H9 (cell line): ENCODE data around the gene SH2D6. TPM values are rescaled to one million over a fixed set of nuclear protein-coding genes. Genes with fewer than 3 reads are reported as not detected.

ENCODE experiments used
- DNase-seq: peaks from one replicate; pipeline ENCODE4 v3.0.0-alpha.2; 2017
- H2AFZ ChIP-seq: one replicate; pipeline ENCODE4 v1.6.1; 2013; ENCODE audit warnings: mild to moderate bottlenecking, low read length, control low read depth, moderate library complexity
- H2AK5ac ChIP-seq: 2 replicates; pipeline ENCODE4 v1.6.1; 2013; ENCODE audit warnings: low read length, control low read depth, mixed read lengths; ENCODE audit not compliant: insufficient read length
- H2BK120ac ChIP-seq: one replicate; pipeline ENCODE4 v1.6.1; 2013; ENCODE audit warnings: low read depth, mild to moderate bottlenecking, low read length, control low read depth, inconsistent platforms; ENCODE audit not compliant: poor library complexity, severe bottlenecking
- H2BK12ac ChIP-seq: 2 replicates; pipeline ENCODE4 v1.6.1; 2013; ENCODE audit warnings: low read length, control low read depth, mixed read lengths, low read depth; ENCODE audit not compliant: insufficient read length
- H2BK15ac ChIP-seq: 2 replicates; pipeline ENCODE4 v1.6.1; 2013; ENCODE audit warnings: low read depth, low read length, control low read depth
- H2BK20ac ChIP-seq: one replicate; pipeline ENCODE4 v1.6.1; 2013; ENCODE audit warnings: low read depth, mild to moderate bottlenecking, low read length, control low read depth, inconsistent platforms; ENCODE audit not compliant: poor library complexity, severe bottlenecking
- H2BK5ac ChIP-seq: 2 replicates; pipeline ENCODE4 v1.6.1; 2013; ENCODE audit warnings: low read length, control low read depth, mixed read lengths; ENCODE audit not compliant: insufficient read length
- H3K14ac ChIP-seq: 2 replicates; pipeline ENCODE4 v1.6.1; 2013; ENCODE audit warnings: low read length, control low read depth; ENCODE audit not compliant: insufficient read depth
- H3K18ac ChIP-seq: 2 replicates; pipeline ENCODE4 v1.6.1; 2013; ENCODE audit warnings: low read depth, mild to moderate bottlenecking, mixed read lengths, low read length, control low read depth; ENCODE audit not compliant: insufficient read length
- H3K23ac ChIP-seq: 2 replicates; pipeline ENCODE4 v1.6.1; 2013; ENCODE audit warnings: low read length, control low read depth, mixed read lengths, low read depth; ENCODE audit not compliant: insufficient read length
- H3K23me2 ChIP-seq: 2 replicates; pipeline ENCODE4 v1.6.1; 2013; ENCODE audit warnings: low read depth, mild to moderate bottlenecking, mixed read lengths, low read length, control low read depth; ENCODE audit not compliant: insufficient read length, poor library complexity, severe bottlenecking
- H3K27ac ChIP-seq: 2 replicates; pipeline ENCODE4 v1.5.1; 2013; ENCODE audit warnings: low read length, control low read depth, mixed read lengths, low read depth; ENCODE audit not compliant: insufficient read length
- H3K27me3 ChIP-seq: 2 replicates; pipeline ENCODE4 v1.6.1; 2013; ENCODE audit warnings: low read length, control low read depth, inconsistent platforms; ENCODE audit not compliant: insufficient read depth
- H3K4ac ChIP-seq: 2 replicates; pipeline ENCODE4 v1.6.1; 2013; ENCODE audit warnings: low read depth, mild to moderate bottlenecking, control low read depth, inconsistent platforms, low read length, moderate library complexity
- H3K4me1 ChIP-seq: 2 replicates; pipeline ENCODE4 v1.6.1; 2013; ENCODE audit warnings: low read length, control low read depth, inconsistent platforms; ENCODE audit not compliant: insufficient read depth
- H3K4me2 ChIP-seq: 2 replicates; pipeline ENCODE4 v1.6.1; 2013; ENCODE audit warnings: low read length, control low read depth, mixed read lengths; ENCODE audit not compliant: insufficient read length, insufficient read depth
- H3K56ac ChIP-seq: 2 replicates; pipeline ENCODE4 v1.6.1; 2013; ENCODE audit warnings: low read depth, mild to moderate bottlenecking, mixed read lengths, low read length, control low read depth; ENCODE audit not compliant: insufficient read length
- H3K79me1 ChIP-seq: 2 replicates; pipeline ENCODE4 v1.6.1; 2013; ENCODE audit warnings: low read depth, mild to moderate bottlenecking, moderate library complexity, low read length, control low read depth, inconsistent platforms; ENCODE audit not compliant: insufficient read depth, poor library complexity, severe bottlenecking
- H3K79me2 ChIP-seq: 2 replicates; pipeline ENCODE4 v1.6.1; 2013; ENCODE audit warnings: low read length, control low read depth, inconsistent platforms; ENCODE audit not compliant: insufficient read depth
- H3K9ac ChIP-seq: 2 replicates; pipeline ENCODE4 v1.6.1; 2013; ENCODE audit warnings: low read length, control low read depth, mixed read lengths; ENCODE audit not compliant: insufficient read length; ENCODE audit errors: extremely low read depth
- H3K9me3 ChIP-seq: one replicate; pipeline ENCODE4 v1.6.1; 2013; ENCODE audit warnings: low read depth, low read length, inconsistent platforms; ENCODE audit not compliant: control insufficient read depth
- H3T11ph ChIP-seq: one replicate; pipeline ENCODE4 v1.6.1; 2013; ENCODE audit warnings: mild to moderate bottlenecking, low read length, control low read depth, inconsistent platforms
- H4K20me1 ChIP-seq: one replicate; pipeline ENCODE4 v1.6.1; 2013; ENCODE audit not compliant: control insufficient read depth, insufficient read length, insufficient read depth
- H4K5ac ChIP-seq: 2 replicates; pipeline ENCODE4 v1.6.1; 2013; ENCODE audit warnings: low read depth, mild to moderate bottlenecking, mixed read lengths, low read length, control low read depth; ENCODE audit not compliant: insufficient read length
- H4K8ac ChIP-seq: replicated peaks from 2 replicates; pipeline ENCODE4 v1.6.1; 2013; ENCODE audit warnings: low read length, control low read depth, mixed read lengths, low read depth; ENCODE audit not compliant: insufficient read length
- H4K91ac ChIP-seq: 2 replicates; pipeline ENCODE4 v1.6.1; 2013; ENCODE audit warnings: low read depth, mild to moderate bottlenecking, moderate library complexity, mixed read lengths, low read length, control low read depth; ENCODE audit not compliant: insufficient read length
- H3K27ac Mint-ChIP-seq, 3 experiments: 2 replicates in 2 of 3; 3 replicates in 1 of 3; pipeline ENCODE4 v1.8.0; 2020 to 2021; ENCODE audit warnings: mixed read lengths in 3 of 3, mild to moderate bottlenecking in 1 of 3, moderate library complexity in 1 of 3
- H3K27me3 Mint-ChIP-seq: 2 replicates; pipeline ENCODE4 v1.8.0; 2021; ENCODE audit warnings: low read depth, mild to moderate bottlenecking, moderate library complexity, mixed read lengths
- H3K36me3 Mint-ChIP-seq, 3 experiments: 2 replicates in 2 of 3; 3 replicates in 1 of 3; pipeline ENCODE4 v1.8.0; 2020 to 2021; ENCODE audit warnings: low read depth in 3 of 3, mixed read lengths in 3 of 3; ENCODE audit not compliant: insufficient read depth in 1 of 3
- H3K4me1 Mint-ChIP-seq, 2 experiments: 2 replicates each; pipeline ENCODE4 v1.8.0; 2020; ENCODE audit warnings: mixed read lengths in 2 of 2
- H3K4me3 Mint-ChIP-seq, 2 experiments: 2 replicates in 1 of 2; 3 replicates in 1 of 2; pipeline ENCODE4 v1.8.0; 2020 to 2021; ENCODE audit warnings: mild to moderate bottlenecking in 2 of 2, mixed read lengths in 2 of 2, moderate library complexity in 1 of 2
- H3K9me3 Mint-ChIP-seq, 2 experiments: 2 replicates in 1 of 2; 3 replicates in 1 of 2; pipeline ENCODE4 v1.8.0; 2020; ENCODE audit warnings: mild to moderate bottlenecking in 2 of 2, mixed read lengths in 2 of 2, moderate library complexity in 1 of 2
- WGBS: extraction: QIAGEN DNeasy Blood & Tissue Kit; methylation state at CpG from one replicate; pipeline ENCODE4 v1.1.7; 2013; ENCODE audit warnings: missing lambda C conversion rate, low lambda C conversion rate, mixed read lengths; ENCODE audit not compliant: insufficient read length; ENCODE audit errors: extremely low coverage; 5-methylcytosine and 5-hydroxymethylcytosine counted together
- total RNA-seq: library from RNA; stranded (reverse); gene quantifications from 2 replicates; pipeline ENCODE4 v1.2.1, GENCODE V29; 2021
- TF ChIP-seq, protein P1 (sequence below): fragments of 200-600 bp; sonication (generic); conservative IDR thresholded peaks from 3 replicates; pipeline ENCODE4 v1.8.0; 2021; ENCODE audit warnings: antibody characterized with exemption, mild to moderate bottlenecking

The SH2D6 gene
- total RNA-seq, 1 experiment from 2014 or later, result 0.61 TPM

DNA sequence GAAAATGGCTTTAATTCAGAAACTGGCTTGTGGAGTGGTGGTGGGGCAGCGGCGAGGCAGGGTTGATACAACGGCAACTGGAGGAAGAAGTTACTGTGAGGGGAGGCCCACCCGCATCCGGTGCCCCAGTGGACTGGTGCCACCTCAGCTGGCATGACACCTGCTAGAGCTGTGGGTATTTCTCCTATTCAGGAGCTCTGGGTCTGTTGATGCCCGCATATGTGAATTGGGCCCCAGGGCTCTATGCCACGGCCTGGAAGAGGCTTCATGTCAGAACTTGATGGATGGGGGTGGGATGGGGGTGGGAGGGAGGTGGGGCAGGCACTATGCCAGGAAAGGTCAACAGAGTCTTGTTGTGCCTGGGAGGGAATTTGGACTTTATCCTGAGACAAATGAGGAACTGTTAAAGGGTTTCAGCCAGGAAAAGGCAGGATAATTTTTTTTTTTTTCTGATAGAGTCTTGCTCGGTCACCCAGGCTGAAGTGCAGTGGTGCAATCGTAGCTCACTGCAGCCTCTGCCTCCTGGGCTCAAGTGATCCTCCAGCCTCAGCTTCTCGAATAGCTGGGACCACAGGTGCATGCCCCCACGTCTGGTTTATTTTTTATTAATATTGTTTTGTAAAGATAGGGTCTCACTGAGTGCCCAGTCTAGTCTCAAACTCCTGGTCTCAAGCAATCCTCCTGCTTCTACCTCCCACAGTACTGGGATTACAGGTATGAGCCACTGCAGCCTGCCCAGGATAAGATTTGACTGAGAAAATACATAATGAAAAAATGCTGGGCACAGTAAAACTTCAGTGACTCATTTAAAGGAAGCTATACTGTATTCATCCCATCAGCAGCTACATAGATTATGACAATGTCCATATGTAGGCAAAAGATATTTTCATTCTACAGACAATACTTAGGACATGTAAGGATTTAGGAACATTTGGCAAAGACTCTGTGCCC is 52.6 kb downstream of the SH2D6 start:
- no peaks in the 10 kb centered on the region for H3K27me3 ChIP-seq
- H2BK120ac ChIP-seq, result peak overlapping the region; percentile 41
- H3K18ac ChIP-seq, result no peak overlapping the region
- no peak overlapping the region for H2BK12ac ChIP-seq
- no peaks in the 10 kb centered on the region for H3K79me1 ChIP-seq
- TF ChIP-seq, protein P1, sequence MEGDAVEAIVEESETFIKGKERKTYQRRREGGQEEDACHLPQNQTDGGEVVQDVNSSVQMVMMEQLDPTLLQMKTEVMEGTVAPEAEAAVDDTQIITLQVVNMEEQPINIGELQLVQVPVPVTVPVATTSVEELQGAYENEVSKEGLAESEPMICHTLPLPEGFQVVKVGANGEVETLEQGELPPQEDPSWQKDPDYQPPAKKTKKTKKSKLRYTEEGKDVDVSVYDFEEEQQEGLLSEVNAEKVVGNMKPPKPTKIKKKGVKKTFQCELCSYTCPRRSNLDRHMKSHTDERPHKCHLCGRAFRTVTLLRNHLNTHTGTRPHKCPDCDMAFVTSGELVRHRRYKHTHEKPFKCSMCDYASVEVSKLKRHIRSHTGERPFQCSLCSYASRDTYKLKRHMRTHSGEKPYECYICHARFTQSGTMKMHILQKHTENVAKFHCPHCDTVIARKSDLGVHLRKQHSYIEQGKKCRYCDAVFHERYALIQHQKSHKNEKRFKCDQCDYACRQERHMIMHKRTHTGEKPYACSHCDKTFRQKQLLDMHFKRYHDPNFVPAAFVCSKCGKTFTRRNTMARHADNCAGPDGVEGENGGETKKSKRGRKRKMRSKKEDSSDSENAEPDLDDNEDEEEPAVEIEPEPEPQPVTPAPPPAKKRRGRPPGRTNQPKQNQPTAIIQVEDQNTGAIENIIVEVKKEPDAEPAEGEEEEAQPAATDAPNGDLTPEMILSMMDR, result no peak
- no peak overlapping the region for H2BK5ac ChIP-seq
- H4K5ac ChIP-seq, result no peak overlapping the region
- H3K23ac ChIP-seq, result no peak overlapping the region
- Mint-ChIP-seq H3K27ac (peak overlapping the region in 1 of 3 experiments; percentile 49; a peak in 1 of 7 replicates), H3K9me3 (no peaks in the 10 kb centered on the region), H3K27me3 (no peaks in the 10 kb centered on the region), H3K36me3 (no peaks in the 10 kb centered on the region), H3K4me3 (no peak overlapping the region), H3K4me1 (peaks cover 27 to 30% of the 10 kb centered on the region in 2 experiments)
- H3K4me2 ChIP-seq, result no peak overlapping the region
- no peak overlapping the region for H2AK5ac ChIP-seq
- H3K79me2 ChIP-seq, result no peaks in the 10 kb centered on the region
- no peak overlapping the region for H4K91ac ChIP-seq
- peaks cover 3% of the 10 kb centered on the region; the same call in 1 of the 2 replicates for H3K4me1 ChIP-seq
- no peak overlapping the region for H2AFZ ChIP-seq
- H3K27ac ChIP-seq, result no peak overlapping the region
- no peak overlapping the region for H3K56ac ChIP-seq
- no peak overlapping the region for H4K8ac ChIP-seq
- no peaks in the 10 kb centered on the region for H4K20me1 ChIP-seq
- no peak overlapping the region for H2BK15ac ChIP-seq
- no peak overlapping the region for H3K9ac ChIP-seq
- DNase-seq, result no peak
- WGBS, result no CpG with 5 or more reads among the region's 11 CpGs
- no peaks in the 10 kb centered on the region for H3K9me3 ChIP-seq
- H2BK20ac ChIP-seq, result no peak overlapping the region
- H3T11ph ChIP-seq, result no peak overlapping the region
- no peaks in the 10 kb centered on the region for H3K23me2 ChIP-seq
- no peak overlapping the region for H3K4ac ChIP-seq
- no peak overlapping the region for H3K14ac ChIP-seq
